COR-L47 (cell line): ENCODE results near the gene SPCS3.
"Not testable (repeated sequence)": the region's sequence is repeated elsewhere in the genome, so short reads cannot be mapped to it uniquely, and the experiment has no call there.

Experiments
- DNase-seq: peaks from one replicate; lab custom pipeline; 2025; lab: John Stamatoyannopoulos, UW

SPCS3 gene

DNA sequence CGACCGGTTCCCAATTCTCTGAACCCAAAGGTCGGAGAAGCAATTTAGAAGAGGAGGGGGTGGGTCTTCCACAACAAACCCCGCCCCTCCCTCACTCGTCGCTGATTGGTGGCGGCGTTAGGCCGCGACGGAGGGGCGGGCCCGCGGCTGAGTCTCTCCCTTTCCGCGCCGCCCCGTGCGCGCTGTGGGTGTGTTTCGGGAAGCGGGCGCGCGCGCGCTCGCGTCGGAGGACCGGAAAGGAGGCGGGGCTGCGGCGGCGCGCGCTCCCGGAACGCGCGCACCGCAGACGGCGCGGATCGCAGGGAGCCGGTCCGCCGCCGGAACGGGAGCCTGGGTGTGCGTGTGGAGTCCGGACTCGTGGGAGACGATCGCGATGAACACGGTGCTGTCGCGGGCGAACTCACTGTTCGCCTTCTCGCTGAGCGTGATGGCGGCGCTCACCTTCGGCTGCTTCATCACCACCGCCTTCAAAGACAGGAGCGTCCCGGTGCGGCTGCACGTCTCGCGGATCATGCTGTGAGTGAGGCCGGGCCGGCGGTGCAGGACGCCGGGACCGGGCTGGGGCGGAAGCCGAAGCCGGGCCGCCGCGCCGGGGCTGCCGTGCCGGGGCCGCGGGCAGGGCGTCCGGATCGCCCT is at the start of gene SPCS3:
Gene SPCS3, plus strand, starts transcription at position 263 of the 636 bp plus-strand sequence. Its CDS starts 111 bp downstream, at position 374.
- peak; percentile 96 for DNase-seq

DNA sequence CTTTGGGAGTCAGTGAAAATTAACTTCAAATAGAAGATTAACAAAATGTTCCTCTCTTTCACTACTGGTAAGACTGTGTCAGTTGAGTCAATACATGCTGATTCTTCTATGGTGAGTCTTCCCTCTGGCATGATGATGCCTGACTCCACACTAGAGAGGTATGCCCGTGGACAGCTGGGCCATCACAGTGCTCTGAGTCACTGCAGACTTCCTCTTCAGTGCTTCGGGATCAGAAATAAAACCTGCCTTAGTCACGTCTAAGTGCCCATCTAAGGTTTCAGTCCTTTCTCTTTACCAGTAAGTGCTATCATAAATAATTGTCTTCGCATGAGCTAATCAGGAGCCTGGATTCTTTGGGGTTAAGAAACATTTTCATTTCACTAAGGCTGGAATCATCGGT is 49.1 kb upstream of the SPCS3 start:
- no peak for DNase-seq

DNA sequence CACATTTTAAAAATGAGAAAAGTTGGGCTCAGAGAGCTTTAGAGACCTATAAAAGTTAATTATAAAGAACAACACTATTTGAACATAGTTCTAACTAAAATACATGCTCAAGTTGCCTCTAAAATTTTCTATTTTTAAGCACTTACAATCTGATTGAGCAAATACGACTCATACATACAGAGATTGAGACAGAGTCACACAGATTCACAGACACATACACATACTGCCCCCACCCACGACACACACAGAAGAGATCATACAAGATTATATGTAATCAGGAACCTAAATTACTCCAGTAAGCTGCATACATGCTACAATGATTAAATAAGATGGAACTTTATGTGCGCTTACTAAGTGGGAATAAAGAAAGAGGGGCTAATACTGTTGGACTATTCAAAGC is 48.0 kb upstream of the SPCS3 start:
- no peak for DNase-seq

DNA sequence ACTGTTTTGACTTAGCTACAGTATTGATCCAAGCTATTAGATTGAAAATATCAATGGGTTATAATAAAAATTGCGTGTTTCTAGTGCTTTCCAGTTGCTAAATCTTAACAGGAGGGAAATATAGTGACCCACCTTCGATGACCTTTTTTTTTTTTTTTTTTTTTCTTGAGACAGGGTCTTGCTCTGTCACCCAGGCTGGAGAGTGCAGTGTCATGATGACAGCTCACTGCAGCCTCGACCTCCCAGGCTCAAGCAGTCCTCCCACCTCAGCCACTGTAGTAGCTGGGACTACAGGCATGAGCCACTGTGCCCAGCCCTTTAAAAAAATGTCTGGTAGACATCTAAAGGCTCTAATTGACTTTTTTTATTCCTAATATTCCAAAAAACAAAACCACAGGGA is 47.0 kb upstream of the SPCS3 start:
- no peak for DNase-seq

DNA sequence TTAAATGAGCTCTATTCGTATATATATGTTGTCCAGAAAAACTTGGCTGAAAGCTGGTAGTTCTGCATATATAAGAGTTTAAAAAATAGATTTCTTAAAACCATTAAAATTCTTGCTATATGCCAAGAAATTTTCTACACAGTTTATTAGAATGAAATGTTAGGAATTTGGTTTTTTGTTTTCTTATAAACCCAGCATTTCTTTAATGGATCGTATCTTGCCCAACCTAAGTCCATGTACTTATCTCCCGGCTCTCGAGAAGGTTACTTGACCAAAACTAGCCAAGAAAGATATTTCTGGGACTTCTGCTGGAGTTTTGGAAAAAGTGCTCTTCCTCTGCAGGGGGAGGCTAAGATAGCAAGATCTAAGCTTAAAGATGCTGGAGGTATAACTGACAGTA is 46.0 kb upstream of the SPCS3 start:
- no peak for DNase-seq

DNA sequence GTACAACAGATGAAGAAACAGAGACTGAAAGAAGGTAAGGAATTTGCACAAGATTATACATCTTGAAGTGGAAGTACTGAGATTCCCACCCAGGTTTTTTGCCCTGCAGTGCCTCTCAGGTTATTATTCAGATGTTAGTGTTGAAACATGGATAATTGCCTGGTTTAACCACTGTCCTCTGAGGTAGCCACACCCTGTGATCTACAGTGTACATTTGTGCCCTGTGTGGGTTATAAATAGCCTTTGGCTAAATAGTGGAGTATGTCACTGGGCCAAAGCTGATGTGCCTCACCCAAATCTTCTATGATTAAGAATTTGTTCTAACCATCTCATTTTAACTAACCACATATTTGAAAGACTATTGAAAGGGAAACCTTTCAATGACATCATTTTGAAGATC is 45.3 kb upstream of the SPCS3 start:
- no peak for DNase-seq

DNA sequence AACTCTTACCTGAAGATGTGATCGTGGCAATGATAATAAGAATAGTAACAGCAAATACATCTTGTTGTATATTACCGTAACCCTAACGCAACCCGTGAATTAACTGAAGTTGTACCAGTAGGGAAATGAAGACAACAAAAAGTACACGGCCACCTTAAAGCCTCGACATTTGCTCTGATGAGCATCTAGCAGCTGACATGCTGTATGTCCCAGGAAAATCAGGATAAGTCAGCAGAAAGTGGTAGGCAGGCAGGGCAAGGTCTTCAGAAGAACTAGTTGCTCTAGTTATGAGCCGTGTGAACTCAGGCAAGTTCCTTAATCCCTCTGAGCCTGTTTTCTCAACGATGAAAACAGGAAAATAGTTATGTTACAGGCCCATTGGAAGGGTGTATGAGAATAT is 43.1 kb upstream of the SPCS3 start:
- DNase-seq = no peak

DNA sequence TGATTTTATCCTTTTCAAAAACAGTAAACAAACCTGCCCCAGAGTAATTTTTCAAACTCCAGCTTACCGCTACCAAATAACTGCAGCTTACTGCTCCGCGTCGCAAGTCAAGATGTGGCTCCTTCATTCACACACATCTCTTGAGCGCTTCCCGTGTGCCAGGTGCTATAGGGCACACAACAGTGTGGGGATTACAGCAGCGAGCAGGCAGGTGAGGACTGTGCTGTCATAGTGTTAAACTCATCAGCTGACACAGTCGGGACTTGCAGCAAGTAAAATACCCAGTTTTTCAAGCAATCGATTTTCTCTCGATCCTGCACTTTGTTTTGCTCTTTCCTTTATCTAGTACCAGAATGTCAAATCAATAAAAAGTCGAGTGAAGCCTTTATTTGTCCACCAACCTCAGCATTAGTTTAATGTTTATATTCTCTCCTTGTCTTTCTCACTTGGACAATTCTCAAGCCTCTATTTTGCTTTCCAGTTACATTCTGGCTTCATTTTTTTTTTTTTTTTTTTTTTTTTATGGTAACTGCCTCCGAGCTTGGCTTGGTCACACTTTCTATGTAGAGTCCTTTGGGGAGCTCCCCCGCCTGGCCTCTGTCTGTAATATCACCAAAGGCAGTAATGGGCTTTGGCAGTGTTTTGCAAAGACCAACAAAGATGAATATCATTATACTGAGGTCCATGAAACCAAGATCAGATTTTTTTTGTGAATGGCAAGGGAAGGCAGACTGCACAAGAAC is 42.4 kb upstream of the SPCS3 start:
- DNase-seq = peak; percentile 44

DNA sequence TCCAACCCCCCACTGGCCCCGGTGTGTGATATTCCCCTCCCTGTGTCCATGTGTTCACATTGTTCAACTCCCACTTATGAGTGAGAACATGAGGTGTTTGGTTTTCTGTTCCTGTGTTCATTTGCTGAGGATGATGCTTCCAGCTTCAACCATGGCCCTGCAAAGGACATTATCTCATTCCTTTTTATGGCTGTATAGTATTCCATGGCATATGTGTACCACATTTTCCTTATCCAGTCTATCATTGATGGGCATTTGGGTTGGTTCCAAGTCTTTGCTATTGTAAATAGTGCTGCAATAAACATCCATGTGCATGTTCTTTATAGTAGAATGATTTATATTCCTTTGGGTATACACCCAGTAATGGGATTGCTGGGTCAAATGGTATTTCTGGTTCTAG is 40.2 kb upstream of the SPCS3 start:
- not testable (repeated sequence) for DNase-seq

DNA sequence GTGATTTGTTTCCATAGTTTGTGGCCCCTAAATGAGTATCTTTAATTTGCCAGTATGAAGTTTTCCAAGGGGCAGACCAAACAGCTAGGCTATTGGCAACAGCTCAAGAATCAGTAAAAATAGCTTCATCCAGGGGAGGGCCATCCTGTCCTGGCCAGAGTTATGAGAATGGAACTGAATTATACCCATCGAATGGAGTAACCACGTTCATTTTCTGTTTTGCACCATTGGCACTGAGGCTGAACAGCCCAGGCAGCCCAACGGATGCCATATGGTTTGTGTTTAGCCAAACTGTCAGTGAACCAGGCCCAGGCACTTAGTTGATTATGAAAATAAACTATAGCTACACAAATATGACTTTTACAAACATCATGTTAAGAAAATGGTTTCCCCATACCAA is 33.0 kb upstream of the SPCS3 start:
- no peak for DNase-seq

DNA sequence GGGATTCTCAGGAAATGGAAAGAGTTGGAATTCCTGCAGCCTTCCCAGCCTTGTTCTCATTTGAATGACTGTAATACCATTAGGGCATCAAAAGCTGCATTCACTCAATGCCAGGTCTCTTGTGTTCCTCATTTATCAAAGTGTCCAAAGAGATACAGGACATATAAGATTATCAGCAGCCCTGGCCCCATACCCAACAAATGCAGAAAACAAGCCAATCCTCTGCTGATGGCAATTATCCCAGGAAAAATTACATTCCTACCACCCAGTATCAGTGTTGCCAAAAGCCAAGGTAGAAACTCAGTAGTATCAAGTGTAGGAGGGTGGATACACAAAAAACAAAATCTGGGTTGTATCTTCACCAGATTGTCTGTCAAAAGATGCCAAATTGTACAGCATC is 32.2 kb upstream of the SPCS3 start:
- DNase-seq = no peak

DNA sequence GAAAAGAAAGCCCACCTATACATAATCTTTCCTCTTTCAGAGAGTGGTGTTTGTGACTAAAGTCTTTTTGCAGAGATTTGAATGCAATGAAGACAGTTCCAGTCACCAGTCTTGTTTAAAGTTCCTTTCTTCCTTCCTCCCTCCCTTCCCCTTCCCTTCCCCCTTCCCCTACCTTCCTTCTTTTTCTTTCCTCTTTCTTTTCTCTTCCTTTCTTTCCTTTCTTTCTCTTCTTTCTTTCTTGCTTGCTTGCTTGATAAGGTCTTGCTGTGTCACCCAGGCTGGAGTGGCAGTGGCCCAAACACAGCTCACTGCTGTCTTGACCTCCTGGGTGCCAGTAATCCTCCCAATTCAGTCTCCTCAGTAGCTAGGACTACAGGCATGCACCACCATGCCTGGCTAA is 31.7 kb upstream of the SPCS3 start:
- DNase-seq = no peak

DNA sequence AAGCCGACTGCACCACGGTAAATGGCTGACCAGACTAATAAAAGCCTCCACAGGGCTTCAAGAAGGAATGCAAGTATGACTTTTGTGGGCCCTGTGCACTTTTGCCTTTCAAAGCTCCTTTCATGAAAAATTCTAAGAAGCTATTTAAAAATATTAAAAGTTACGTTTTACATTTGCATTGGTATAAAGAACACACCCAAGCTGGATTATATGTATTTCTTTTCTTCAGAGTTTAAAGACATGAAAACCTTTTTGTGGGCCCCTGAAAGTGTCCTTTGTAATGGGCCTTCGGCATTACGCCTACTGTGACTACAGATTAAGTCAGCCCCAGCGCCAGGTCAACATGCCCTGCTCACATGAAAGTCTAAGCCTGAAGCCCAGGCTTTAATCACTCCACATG is 30.2 kb upstream of the SPCS3 start:
- no peak for DNase-seq

DNA sequence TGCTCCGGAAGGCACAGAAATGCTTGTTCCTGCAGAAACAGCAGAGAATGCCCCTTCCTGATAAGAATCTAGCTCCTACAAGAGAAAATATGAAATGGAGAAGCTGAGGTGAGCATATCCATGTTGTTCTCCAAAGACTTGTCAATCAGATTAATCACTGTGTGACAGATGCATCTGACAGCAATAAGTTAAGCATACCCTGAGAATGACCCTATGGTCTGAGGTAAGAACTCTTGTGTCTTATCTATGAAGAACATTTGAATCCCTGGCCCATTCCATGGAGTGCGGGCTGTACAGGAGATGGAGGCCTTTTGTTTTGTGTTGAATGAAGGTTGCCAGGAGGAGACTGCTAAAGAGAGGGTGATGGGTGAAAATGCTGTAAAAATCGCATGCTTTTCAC is 29.2 kb upstream of the SPCS3 start:
- no peak for DNase-seq

DNA sequence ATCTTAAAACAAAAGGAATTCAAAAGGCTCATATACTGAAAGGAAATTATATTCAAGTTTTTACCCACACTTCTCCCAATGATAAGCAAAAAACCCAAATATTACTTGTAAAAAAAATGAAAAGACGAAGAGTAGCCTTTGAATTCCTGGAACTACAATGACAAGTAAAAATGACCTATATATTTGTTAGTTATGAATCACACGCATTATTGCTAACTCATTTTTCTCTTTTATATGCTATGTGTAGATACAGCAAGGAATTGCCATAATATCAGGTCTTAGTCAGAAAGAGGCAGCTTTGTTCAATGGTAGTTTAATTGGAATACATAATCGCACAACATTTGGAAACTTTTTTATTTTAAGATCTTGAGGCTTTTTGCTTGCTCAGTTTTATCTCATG is 28.0 kb upstream of the SPCS3 start:
- DNase-seq = no peak

DNA sequence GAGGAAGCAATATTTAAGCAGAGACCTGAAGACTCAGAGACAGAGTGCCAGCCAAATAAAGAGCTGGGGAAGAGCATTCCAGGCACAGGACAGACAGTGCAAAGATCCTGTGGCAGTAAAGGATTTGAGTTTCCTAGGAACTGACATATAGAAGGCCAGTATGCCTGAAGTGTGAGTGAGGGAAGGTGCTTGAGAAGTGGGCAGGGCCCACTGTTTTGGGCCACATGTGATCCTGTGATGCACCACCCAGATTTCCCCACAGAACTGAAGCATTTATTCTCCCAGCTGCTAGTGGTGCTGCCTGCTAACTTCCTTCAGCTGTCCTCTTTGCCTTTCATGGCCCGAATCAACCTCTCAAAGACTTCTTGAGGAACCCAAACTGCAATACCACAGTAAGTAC is 26.8 kb upstream of the SPCS3 start:
- no peak for DNase-seq

DNA sequence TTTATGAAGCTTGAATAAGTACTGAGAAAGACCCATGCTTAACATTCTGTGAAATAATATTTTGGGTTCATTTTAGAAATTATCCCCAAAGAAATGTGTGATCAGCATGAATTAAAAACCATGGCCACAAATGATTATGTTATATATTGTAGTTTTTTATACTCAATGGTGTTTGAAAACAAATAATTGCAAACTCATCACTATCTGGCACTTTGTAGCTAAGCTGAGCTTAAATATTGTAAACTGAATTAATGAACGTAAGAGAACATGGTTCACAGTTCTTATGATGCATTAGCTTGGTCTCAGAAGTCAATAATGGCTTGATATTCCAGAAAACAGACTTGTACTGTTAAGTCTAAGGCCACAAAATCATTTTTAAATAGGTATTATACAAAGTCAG is 26.1 kb upstream of the SPCS3 start:
- no peak for DNase-seq

DNA sequence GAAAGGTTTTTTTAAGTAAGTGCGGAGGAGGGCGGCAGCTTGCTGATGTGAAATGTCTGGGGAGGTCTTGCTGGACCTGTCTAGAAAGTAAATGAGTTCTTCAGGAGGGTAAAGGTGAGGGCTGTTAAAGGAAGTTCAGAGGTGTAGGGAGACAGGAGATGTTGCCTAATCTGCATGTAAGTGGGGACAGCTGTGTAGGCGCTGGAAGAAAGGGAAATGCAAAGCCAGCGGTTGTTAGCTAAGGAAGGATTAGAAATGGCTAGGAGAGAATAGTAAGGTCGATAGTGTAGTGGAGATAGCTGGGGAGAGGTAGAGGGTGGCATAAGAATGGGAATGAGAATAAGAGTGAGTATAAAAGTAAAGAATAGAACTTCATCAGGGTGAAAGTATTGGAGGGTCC is 23.9 kb upstream of the SPCS3 start:
- DNase-seq = not testable (repeated sequence)

DNA sequence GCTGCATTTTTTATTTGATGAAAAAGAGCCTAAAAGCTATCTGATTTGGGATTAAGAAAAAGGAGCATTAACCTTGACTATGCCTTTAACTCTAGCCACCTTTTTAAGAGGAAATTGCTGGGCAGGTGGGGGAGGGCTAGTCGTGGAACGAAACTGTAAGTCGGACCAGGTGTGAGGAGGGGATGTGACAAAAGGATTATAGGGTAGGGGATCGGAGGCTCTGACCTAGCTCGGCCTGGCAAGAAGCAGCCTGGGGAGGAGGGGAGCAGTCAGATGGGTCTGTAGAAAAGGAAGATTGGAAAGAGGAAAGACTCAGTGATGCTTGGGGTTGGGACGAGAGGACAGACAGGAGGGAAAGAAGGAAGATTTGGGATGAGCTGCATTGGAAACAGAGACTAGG is 21.1 kb upstream of the SPCS3 start:
- DNase-seq = no peak

DNA sequence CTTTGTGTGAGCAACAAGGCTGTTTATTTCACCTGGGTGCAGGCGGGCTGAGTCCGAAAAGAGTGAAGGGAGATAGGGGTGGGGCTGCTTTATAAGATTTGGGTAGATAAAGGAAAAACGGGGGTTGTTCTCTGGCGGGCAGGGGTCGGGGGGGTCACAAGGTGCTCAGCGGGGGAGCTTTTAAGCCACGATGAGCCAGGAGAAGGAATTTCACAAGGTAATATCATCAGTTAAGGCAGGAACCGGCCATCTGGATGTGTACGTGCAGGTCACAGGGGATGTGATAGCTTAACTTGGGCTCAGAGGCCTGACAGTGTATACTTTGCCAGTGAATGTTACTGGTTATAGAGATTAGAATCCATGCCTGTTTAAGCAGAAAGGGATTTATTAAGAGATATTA is 19.7 kb upstream of the SPCS3 start:
- DNase-seq = no peak

DNA sequence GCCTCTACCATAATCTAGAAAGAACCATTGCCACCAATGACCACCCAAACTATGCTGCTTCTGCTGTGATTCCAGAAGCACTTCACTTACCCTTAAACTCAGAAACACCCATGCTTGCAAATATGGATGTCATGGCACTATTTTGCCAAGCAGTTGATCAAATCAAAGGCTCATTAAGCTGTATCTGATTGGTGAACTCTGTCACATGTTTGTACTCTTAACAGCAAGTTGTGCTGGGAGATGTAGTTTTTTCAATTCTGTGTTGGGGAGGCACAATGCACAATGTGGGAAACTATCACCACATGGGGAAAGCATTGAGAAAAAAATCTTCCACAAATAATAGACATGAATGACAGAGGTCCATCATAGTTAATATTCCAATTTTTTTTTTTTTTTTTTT is 19.2 kb upstream of the SPCS3 start:
- DNase-seq = no peak

DNA sequence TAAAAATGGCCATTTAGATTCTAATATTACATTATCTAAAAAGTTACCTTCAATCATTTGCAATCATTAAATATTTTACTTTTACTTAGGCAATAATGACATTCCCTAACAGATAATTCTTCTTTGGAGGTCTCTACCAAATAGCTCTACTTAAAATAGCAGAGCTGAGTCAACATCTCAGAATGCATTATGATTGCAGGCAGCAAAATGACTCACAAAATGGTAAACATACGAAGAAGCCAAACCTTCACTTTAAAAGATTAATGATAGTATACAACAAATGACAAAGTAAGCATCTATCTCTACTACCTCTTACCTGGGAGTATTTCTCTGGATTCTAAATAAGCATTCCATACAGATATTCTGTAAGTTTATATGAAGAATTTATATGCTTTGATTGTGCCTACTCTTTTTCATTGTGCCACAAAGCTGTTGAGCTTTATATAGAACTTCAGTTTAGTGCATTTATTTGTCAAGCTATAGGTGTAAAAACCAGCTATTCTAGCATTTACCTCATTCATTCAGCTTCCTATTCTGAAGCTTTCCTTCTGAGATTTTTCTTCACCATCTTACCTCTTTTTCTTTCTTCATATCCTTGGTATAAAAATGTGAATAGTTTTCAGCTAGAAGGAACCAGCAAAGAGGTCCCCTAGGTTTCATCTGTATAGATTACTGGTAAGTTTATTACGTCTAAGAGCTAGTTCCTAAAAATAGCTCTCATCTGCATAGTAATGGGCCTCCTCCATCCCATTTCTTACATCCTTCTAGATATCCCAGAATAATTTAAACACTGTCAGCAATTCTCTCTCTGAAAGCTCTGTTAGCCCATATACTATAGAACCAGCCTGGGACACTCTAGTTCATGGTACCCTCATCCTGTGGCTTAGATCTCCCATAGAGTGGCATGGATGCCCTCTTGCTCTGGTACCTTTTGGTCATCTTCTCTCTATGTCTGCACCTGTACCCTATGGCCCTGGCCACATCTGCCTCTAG is 17.2 kb upstream of the SPCS3 start:
- DNase-seq = no peak

DNA sequence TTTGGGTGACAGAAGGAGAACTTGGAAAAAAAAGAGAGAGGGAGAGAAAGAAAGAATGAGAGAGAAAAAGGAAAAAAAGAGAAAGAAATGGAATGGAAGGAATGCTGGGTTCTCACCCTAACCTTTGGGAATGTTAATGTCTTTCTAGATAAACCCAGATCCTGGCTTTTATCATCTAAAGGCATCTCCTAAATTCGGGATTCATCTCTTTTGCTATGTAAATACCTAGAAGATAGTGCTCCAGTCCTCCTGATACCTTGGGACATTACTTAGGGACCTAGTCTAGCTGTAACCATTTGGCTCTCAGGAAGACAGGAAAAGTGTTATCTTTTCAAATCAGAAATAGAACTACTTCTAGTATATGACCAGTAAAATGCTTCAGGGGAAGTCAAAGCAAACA is 15.8 kb upstream of the SPCS3 start:
- DNase-seq = no peak
